Measurements from ENCODE around the gene PGLYRP2.
"Not testable (repeated sequence)": the region's sequence is repeated elsewhere in the genome, so short reads cannot be mapped to it uniquely, and the experiment has no call there.

The PGLYRP2 gene

DNA sequence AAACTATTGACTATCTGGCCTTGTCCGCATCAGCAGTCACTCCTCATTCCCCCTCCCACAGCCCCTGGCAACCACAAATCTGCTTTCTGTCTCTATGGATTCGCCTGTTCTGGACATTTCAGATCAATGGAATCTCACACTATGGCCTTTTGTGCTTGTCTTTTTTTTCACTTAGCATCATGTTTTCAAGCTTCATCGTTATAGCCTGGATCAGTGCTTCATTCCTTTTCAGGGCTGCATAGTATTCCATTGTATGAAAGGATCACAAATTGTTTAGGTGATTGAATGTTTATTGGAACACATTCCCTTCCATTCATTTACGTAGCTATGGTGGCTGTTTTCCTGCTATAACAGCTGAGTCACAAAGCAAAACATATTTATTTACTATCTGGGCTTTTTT, 7.7 kb upstream of the PGLYRP2 start:
- no peak for DNase-seq (ENCODE audit: low spot score)

DNA sequence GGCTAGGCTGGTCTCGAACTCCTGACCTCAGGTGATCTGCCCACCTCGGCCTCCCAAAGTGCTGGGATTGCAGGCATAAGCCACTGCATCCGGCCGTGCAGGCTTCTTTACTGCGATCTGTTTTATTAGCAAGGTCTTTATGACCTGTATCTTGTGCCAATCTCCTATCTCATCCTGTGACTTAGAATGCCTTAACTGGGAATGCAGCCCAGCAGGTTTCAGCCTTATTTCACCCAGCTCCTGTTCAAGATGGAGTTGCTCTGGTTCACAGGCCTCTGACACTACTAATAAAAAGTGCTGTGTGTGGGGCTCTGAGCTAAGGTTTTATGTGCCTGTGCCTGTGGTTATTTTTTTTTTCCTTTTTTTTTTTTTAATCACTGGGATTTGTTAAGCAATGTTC, 6.5 kb upstream of the PGLYRP2 start:
- DNase-seq (ENCODE audit: low spot score): not testable (repeated sequence)

DNA sequence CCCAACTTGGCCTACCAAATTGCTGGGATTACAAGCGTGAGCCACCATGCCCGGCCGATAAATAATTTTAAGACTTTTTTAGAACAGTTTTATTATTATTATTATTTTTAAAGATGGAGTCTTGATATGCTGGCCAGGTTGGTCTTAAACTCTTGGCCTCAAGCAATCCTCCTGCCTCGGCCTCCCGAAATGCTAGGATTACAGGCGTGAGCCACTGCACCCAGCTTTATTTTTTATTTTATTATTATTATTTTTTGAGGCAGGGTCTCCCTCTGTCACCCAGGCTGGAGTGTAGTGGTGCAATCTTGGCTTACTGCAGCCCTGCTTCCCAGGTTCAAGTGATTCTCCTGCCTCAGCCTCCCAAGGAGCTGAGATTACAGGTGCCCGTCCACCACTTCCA, 1.7 kb upstream of the PGLYRP2 start:
- DNase-seq (ENCODE audit: low spot score): not testable (repeated sequence)

DNA sequence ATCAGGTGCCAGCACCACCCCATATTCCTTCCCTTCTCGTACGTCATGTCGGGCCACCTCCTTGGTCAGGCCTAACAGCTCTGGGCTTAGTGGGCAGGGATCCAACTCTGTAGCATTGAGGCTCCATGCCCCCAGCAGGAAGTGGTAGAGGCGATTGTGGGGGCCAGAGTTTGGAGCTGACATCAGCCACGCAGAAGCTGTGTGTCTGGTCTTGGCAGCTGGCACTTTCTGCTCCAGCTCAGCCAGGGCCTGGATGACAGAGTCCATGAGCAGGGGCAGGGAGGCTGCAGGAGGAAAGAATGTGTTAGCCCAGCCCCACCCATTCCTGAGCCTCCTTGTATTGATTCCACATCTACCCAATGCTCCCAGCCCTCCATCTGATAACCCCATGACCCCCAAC, 3.0 kb downstream of the PGLYRP2 start:
- DNase-seq (ENCODE audit: low spot score): no peak

DNA sequence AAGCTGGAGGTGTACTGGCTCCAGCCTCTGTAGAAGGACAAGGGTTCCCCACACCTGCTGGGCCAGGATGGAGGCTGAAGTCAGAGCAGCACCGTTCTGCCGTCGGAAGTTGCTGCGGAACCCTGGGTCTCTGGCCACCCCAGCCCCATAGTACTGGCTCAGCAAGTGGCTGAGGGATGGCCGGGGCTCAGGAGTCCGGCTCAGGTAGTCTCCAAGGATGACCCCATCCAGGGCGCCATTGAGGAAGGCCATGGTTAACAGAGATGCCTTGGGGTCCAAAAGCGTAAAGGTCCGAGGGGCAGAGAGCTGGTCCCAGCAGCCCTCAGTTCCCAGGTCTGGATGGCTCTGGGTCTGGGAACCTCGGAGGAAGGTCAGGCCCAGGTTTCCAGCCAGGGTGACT, 3.7 kb downstream of the PGLYRP2 start:
- DNase-seq (ENCODE audit: low spot score): no peak

DNA sequence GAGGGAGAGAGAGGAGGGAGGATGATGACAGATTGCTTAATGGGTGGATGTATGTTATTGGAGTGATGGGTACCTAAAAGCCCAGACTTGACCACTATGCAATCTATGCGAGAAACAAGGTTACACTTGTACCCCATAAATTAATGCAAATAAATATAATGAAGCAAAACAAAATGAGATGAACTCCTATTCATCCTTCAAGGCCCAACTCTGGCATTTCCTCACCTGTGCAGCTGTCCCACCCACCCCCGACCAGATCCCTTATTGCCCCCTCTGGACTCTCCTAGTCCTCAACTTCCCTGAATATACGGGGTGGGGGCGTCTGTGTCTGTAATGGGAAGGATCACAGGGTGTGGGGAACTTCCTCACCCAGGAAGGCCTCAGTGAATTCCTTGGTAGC, 4.1 kb downstream of the PGLYRP2 start:
- no peak for DNase-seq (ENCODE audit: low spot score)

DNA sequence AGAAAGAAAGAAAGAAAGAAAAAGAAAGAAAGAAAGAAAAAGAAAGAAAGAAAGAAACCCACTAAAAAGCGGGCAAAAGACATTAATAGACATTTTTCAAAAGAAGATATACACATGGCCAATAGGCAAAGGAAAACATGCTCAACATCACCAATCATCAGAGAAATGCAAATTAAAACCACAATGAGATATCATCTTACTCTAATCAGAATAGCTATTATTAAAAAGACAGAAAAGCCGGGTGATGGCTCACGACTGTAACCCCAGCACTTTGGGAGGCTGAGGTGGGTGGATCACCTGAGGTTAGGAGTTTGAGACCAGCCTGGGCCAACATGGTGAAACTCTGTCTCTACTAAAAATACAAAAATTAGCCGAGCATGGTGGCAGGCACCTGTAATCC, 5.5 kb downstream of the PGLYRP2 start:
- DNase-seq (ENCODE audit: low spot score): peak; percentile 27

DNA sequence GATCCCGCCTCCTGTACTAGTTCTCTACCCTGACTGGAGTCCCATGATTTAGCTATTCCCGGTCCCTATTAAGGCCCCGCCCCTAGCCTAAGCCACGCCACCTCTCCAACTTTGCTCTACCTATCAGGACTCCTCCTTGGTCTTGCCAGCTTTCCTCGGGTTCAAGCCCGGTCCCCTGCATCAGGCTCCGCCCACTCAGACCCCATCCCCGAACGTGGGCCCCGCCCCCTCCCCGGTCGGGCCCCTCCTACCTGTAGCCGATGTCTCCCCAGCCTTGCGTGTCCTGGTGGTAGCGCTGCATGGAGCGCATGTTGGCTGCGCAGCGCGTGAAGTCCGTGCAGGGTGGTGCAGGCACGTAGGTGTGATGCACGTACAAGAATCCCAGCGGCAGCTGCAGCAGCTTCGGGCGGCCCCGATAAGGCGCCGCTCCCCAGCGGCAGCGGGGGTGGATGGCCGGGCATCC, 7.6 kb downstream of the PGLYRP2 start:
- DNase-seq (ENCODE audit: low spot score): no peak

DNA sequence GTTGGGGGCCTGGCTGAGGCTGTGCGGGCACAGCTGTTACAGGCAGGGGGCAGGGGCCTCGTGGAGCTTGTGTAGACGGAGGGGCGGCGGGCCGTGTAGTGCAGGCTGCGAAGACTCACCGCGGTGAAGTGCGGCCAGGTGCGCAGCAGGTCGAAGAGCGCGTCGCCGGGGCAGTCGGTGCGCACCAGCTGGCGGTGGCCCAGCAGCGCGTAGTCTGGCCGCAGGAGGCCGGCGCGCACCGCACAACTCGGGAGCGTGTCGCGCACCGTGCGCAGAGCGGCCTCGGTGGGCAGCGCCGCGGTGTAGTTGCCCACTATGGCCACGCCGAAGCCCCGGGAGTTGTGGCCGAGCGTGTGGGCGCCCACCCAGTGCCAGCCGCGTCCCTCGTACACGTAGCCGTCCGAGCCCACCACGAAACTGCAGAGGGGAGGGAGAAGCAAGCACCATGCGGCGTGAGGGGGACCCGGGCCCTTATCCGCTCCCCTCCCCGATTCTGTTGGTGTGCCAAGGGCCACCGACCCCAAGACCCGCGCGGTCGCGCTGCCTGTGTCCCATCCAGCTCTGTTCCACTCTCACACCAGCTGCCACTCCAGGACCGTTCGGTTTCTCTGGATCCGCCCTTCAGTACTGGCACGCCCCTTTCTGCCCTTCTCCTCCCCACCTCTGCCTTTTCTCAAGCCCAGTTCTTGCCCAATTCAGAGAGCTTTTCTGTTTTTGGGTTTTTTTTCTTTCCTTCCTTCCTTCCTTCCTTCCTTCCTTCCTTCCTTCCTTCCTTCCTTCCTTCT, 9.6 kb downstream of the PGLYRP2 start:
- no peak for DNase-seq (ENCODE audit: low spot score)

DNA sequence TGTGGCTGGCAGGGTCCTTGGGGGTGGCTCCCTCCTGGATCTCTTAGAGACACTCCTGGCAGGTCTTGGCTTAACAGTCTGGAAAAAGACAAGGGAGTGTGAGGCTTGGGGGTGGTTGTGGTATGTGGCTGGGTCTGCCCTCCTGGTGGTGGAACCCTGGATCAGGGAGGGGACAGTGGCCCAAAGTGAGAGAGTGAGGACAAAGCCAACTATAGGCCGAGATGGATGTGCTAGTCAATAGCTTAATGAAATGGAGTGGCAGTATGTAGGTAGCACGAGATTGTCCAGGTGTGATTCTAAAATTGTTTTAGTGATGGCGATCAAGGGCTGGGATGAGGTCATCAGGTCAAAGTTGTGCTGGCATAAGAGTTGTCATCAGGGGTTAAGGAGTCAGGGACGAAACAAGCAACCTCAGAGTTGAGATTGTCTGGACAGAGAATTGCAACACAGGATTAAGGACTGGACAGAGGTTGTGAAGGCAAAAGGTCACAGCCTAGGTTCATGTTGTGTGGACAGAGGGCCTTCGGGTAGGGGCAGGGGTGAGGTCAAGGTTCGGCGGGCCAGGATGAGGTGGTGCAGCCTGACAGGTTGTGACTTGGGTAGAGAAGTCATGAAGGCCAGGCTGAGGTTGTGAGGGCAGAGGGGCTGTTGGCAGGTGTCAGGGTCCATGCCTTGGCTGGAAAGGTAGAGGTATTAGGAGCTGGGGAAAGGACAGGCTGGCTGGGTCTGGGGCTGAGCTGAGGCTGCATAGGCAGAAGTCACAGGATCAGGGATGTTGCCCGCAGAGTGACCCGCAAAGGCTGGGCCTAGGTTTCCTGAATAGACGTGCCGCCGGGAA, 10.4 kb downstream of the PGLYRP2 start:
- DNase-seq (ENCODE audit: low spot score): no peak

DNA sequence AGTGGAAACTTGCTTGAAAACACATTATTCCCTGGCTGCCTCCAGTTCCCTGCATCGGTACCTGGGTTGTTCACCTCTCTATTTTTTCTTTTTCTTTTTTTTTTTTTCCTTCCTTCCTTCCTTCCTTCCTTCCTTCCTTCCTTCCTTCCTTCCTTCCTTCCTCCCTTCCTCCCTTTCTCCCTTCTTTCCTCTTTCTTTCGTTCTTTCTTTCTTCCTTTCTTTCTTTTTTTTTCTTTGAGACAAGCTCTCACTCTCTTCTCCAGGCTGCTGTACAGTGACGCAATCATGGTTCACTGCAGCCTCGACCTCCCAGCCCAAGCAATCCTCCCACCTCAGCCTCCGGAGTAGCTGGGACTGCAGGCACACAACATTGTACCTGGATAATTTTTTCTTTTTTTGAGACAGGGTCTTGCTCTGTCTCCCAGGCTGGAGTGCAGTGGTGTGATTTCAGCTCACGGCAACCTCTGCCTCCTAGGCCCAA, 11.5 kb downstream of the PGLYRP2 start:
- DNase-seq (ENCODE audit: low spot score): no peak

DNA sequence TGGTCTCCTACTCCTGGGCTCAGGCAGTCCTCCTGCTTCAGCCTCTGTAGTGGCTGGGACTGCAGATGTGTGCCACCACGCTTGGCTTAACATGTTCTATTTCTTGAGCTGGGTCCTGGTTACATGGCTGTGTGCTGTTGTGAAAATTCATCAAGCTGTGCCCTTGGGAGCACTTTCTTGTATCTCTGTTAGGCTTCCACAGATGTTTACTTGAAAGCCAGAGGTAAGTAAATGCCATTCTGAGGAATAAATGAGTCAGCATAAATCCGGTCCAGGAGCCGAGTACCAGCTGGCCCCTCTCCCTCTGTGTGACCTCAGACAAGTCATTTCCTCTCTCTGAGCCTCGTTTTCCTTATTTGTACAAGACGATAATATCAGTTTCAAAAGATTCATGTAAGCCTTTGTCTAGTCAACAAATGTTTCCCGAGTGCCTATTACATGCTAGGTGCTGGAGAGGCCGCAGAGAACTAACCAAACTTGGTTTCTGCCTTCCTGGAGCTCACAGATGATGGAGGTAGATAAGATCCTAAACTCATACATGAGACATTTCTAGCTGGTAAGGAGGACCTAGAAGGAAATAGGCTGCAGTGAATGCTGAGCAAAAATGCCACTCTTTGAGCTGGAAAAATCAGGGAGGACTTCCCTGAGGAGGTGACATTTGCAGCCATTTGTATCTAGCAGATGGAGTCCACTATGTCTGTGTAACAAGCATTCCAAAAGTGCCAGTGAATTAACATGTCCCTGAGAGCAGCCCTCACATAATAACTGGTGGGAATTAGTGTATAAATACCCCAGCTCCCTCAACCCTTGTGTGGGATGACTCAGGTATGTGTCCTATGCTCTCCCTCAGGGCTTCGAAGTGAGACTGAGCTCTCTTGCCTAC, 12.2 kb downstream of the PGLYRP2 start:
- DNase-seq (ENCODE audit: low spot score): peak; percentile 88

DNA sequence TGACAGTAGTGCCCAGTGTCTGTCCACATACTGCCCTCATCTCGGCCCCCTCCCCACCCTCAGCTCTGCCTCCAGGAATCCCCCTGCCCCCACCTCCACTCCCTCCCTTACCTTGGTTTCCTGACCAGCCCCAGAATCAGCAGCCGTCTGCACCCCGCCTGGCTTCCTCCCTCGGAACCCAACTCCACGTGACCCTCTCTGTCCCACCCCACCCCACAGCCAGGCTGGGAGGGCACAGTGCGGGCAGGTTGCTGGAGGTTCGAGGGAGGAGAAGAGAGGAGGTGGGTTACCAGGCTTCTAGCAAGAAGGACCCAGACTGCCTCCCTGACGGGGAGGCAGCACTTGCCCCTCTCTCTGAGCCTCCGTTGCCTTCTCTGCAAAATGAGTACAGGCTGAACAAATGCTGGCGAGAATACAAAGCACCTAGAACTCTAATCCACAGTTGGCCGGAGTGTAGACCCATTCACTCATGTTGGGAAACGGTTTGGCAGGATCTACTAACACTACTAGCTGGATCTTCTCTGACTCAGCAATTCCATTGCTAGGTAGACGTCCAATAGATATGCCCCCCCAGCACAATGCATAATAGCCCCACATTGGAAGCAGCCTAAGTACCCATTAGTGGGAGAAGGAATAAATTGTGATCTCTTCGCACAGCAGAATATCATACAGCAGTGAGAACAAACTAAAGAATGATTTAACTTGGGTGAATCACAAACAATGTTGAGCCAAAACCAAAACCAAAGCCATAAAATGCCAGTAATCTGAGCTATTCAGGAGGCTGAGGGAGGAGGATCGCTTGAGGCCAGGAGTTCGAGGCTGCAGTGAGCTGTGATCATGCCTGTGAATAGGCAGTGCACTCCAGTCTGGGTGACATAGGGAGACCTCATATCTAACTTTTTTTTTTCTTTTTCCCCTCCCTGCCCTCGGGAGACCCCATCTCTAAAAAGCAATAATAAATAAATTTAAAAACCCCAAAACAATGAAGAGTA, 14.6 kb downstream of the PGLYRP2 start, which contains the start of gene RASAL3:
TSS of gene RASAL3 (minus strand) at position 151 of the 992 bp plus-strand sequence. CDS start 186 bp downstream, outside the sequence.
- peak; percentile 72 for DNase-seq (ENCODE audit: low spot score)

DNA sequence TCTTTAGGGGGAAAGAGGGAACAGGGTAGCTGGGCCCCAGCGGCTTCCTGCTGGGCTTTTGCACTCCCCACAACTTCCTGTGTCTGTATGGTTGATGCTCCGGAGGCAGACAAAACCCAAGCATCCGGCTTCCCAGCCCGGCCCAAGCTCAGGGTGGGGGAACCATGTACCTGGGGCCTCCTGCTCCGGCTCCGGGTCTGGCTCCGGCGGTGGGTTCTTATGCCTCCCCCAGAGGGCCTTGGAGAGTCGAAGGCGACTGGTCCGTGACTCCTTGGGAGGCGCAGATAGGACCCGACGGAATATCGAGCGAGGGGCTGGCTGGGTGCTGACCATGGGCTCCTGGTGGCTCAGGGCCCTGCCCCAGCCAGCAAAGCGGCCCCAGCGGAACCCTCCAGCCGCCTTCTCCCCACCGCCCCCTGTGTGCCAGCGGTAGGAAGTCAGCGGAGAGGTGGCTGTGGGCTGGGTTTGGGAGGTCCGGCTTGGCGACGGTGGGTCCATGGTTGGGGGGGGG, 15.4 kb downstream of the PGLYRP2 start:
- peak; percentile 84 for DNase-seq (ENCODE audit: low spot score)

DNA sequence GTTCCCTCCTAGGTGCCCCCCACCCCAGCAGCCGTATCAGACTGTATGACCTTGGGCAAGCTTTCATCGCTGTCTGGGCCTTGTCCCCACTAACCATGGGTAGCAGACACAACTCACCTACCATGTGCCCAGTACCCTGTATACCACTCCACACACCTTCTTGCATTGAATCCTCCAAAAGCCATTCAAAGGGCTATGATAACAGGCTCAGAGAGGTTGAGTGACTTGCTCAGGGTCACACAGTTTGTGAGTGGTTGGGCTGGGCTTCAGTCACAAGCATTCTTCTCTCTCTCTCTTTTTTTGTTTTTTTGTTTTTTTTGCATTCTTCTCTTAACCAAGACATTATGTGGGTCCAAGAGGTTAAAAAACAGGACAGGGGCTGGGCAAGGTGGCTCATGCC, 17.6 kb downstream of the PGLYRP2 start:
- no peak for DNase-seq (ENCODE audit: low spot score)

DNA sequence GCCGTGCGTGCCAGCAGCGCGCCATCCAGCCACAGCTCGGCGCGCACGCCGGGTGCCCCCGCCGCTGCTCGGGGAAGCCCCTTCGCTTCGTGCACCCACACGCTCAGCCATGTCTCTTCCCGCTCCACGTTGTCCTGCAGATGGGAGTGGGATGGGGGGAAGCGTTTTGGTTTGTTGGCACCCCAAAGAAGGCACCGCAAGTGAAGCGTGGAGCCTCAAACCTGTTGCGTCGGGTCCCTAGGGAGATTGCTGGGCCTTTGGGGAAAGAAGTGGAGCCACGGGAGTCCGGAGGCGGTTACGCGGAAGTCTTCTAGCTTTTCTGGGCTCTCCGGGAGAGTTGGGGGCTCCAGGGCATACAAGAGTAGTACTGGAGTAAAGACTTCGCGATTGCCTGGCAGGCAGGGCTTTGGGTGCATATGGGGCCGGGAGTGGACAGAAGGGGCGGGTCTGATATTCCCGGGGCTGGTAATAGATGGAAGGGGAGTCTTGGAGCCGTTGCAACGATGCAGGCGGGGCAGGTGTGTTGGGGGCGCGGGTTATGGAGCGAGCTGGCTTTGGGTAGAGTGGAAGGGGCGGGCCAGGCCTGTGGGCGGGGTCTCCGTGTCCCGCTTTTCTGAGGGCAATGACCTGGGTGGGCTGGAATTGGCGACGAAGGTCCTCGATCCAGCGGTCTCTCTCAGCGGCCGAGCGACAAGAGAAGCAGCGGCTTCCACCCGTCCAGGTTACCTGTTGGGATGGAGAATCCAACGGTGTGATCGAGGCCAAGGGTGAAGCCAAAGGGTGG, 21.4 kb downstream of the PGLYRP2 start:
- no peak for DNase-seq (ENCODE audit: low spot score)

DNA sequence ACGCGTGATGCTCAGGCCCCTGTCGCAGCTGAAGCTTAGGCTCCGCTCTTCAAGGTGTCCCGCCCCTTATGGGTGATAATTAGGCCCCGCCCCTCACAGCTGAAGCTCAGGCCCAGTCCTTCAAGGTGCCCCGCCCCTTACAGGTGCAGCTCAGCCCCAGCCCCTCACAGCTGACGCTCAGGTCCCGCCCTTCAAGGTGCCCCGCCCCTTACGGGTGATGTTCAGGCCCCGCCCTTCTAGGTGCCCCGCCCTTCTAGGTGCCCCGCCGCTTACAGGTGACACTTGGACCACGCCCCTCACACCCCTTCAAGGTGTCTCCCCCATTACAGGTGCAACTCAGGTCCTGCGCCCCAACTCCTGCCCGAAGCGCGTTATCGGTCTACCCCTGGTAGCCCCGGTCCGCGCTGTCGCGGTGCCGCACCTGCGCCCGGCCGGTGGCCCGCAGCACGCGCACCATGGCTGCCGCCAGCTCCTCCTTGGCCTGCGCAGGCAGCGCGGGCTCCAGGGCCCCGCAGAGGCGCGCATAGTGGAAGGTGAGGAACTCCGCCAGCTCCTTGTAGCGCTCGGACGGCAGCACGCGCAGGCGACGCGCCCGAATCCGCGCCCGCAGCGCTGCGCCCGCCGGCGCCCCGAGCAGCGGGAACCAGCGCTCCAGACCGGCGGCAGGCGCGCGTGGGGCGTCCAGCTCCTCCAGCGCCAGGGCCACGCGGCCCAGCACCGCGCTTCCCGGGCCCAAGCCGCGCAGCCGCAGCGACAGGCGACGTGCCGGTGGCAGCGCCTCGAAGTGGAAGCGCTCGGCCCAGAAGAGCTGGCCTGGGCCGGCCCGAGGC, 22.2 kb downstream of the PGLYRP2 start:
- no peak for DNase-seq (ENCODE audit: low spot score)

DNA sequence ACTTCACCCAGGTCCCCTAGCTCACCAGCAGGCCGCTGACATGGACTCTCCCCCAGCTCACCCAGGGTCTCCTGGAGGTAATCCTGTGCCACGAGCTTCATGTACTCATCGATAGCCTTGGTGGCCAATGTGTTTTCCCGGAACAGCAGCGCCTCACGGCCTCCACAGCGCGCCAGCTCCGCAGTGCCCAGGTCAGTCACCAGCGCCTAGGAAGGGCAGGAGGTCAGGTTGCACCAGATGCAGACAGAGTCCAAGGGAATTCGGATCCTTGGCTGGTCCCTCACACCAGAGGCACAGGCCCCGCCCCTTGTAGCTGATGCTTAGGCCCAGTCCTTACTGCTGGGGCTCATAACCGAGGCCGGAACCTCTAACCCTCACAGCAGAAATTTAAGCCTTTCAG, 22.9 kb downstream of the PGLYRP2 start:
- no peak for DNase-seq (ENCODE audit: low spot score)

DNA sequence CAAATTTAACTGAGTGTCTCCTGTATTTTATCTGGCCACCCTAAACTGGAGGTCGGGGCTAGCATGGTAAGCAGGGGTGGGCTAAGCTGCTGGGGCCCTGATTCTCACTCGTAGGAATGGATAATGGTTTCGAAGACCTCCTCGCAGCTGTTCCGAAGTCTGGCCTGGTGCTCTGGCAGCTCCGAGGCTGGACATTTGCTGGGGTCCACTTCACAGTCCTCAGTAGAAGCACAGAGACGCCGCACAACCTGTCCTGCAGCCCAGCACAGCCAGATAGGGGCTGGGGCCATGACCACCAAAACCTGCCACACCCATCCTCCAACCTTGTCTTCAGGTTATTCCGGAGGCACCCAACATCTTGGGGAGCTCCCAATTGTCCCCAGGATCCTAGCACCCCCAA, 23.3 kb downstream of the PGLYRP2 start:
- DNase-seq (ENCODE audit: low spot score): no peak

All from CD4-positive, alpha-beta T cell treated with Interleukin-2 at 100 ng/mL for 4 hours (primary cell).